Neural cell (in vitro differentiated cells): ENCODE data around the gene SKIL.

Source experiments
- CTCF ChIP-seq: fragments of 450-650 bp; IDR thresholded peaks from 2 replicates; pipeline ENCODE4 v1.5.1; 2014; ENCODE audit warnings: antibody characterized with exemption, mild to moderate bottlenecking, moderate library complexity; ENCODE audit not compliant: poor library complexity, severe bottlenecking
- EP300 ChIP-seq: fragments of 450-650 bp; conservative IDR thresholded peaks from 2 replicates; pipeline ENCODE4 v1.6.1; 2014; ENCODE audit warnings: antibody characterized with exemption, mild to moderate bottlenecking, moderate library complexity; ENCODE audit not compliant: poor library complexity, severe bottlenecking
- POLR2AphosphoS5 ChIP-seq: IDR thresholded peaks from 2 replicates; pipeline ENCODE4 v1.6.1; 2012

GRCh38 chr3:170387950-170388349 lies 30.4 kb downstream of the SKIL start:
- TF ChIP-seq CTCF (no peak), EP300 (no peak), POLR2AphosphoS5 (no peak)
